ENCODE measurements around the gene SLC9A3.

DNA sequence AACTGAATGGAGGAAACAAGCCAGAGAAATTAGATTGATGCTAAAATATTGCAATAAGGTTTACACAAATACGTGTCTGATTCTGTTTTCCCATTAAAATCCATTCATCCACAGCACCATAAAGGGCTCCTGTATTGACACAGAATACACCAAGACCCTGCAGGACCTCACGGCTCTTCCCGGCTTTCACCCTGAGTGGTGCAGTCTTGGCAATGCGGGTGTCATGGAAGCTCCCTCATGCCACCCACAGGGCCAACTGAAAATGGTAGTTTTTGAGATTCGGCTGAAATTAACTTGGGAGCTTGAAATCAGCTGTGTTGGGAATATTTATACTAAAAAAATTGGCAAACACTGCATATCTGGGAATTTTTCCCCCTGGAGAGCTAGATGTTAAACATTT lies 98.5 kb downstream of the SLC9A3 start:
- no peak for TF ChIP-seq EP300 (IDR thresholded peaks at IDR 0.05)
- TF ChIP-seq, protein P1, sequence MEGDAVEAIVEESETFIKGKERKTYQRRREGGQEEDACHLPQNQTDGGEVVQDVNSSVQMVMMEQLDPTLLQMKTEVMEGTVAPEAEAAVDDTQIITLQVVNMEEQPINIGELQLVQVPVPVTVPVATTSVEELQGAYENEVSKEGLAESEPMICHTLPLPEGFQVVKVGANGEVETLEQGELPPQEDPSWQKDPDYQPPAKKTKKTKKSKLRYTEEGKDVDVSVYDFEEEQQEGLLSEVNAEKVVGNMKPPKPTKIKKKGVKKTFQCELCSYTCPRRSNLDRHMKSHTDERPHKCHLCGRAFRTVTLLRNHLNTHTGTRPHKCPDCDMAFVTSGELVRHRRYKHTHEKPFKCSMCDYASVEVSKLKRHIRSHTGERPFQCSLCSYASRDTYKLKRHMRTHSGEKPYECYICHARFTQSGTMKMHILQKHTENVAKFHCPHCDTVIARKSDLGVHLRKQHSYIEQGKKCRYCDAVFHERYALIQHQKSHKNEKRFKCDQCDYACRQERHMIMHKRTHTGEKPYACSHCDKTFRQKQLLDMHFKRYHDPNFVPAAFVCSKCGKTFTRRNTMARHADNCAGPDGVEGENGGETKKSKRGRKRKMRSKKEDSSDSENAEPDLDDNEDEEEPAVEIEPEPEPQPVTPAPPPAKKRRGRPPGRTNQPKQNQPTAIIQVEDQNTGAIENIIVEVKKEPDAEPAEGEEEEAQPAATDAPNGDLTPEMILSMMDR (IDR thresholded peaks at IDR 0.05), result no peak
- TF ChIP-seq POLR2A (IDR thresholded peaks at IDR 0.05), result no peak
- TF ChIP-seq POLR2AphosphoS5 (IDR thresholded peaks at IDR 0.05), result no peak
